HepG2 (cell line): ENCODE results near the gene ANKRD10. TPM values are rescaled to one million over a fixed set of nuclear protein-coding genes. Genes with fewer than 3 reads are reported as not detected.
"Not testable (repeated sequence)": the region's sequence is repeated elsewhere in the genome, so short reads cannot be mapped to it uniquely, and the experiment has no call there.

Experiments
- ATAC-seq: fragments of 200-7000 bp; cut with Tn5 transposase; 3 replicates; pipeline ENCODE4 v1.9.1; 2020; ENCODE audit warnings: mild to moderate bottlenecking, moderate library complexity
- BruUV-seq: library from RNA; stranded (reverse); fragments of 400-500 nt; replicated peaks from 2 replicates; lab custom pipeline; 2021; lab: Mats Ljungman, UMichigan
- CTCF ChIA-PET: fragments of 300-600 bp; formaldehyde crosslinking; extraction: SDS; loops from one replicate; lab custom pipeline; 2021; ENCODE audit warnings: low total read pairs, inconsistent platforms, low intra/inter-chr PET ratio; lab: Yijun Ruan, JAX
- POLR2A ChIA-PET: fragments of 350-600 bp; sonication (Branson Sonifier 250); formaldehyde crosslinking; loops from one replicate; lab custom pipeline; 2020; ENCODE audit warnings: antibody characterized with exemption, inconsistent platforms; lab: Yijun Ruan, JAX
- DNase-seq: peaks from one replicate; pipeline ENCODE4 v3.0.0-alpha.2; 2015; ENCODE audit warnings: low spot score
- FAIRE-seq: peaks from 3 replicates; lab custom pipeline; 2011; peaks lifted over from hg19 to GRCh38; lab: Jason Lieb, UNC
- H2AFZ ChIP-seq: one replicate; pipeline ENCODE4 v1.6.1; 2011; ENCODE audit warnings: low read length, inconsistent platforms
- H3K27ac ChIP-seq: fragments of 300-600 bp; 3 replicates; pipeline ENCODE4 v1.8.0; 2011; ENCODE audit warnings: mixed run types, mild to moderate bottlenecking, mixed read lengths, low read length, inconsistent platforms; ENCODE audit not compliant: insufficient read depth; ENCODE audit errors: extremely low read length
- H3K27me3 ChIP-seq, 2 experiments: fragments of 200-600 bp in 1 of 2; 2 replicates in 1 of 2; 3 replicates in 1 of 2; pipeline versions ENCODE4 v1.6.0 to v1.8.0; 2011; ENCODE audit warnings: low read length in 2 of 2, mild to moderate bottlenecking in 2 of 2, moderate library complexity in 2 of 2, inconsistent platforms in 1 of 2; ENCODE audit not compliant: insufficient read depth in 2 of 2, control insufficient read depth in 1 of 2
- H3K36me3 ChIP-seq, 2 experiments: fragments of 200-600 bp in 1 of 2; replicated peaks in 1 of 2; 2 replicates in 1 of 2; 3 replicates in 1 of 2; pipeline versions ENCODE4 v1.5.1 to v1.8.0; 2011; ENCODE audit warnings: low read length in 2 of 2, inconsistent platforms in 1 of 2; ENCODE audit not compliant: insufficient read depth in 2 of 2, control insufficient read depth in 1 of 2
- H3K4me1 ChIP-seq: 2 replicates; pipeline ENCODE4 v1.5.1; 2012; ENCODE audit warnings: low read length, inconsistent platforms; ENCODE audit not compliant: insufficient read depth
- H3K4me2 ChIP-seq: 2 replicates; pipeline ENCODE4 v1.6.0; 2011; ENCODE audit warnings: low read depth, low read length, inconsistent platforms
- H3K4me3 ChIP-seq, 3 experiments: fragments of 200-600 bp in 1 of 3; sonication (generic), shearing (Covaris generic) in 1 of 3; replicated peaks in 1 of 3; 2 replicates each; pipeline ENCODE4 v1.5.1; 2011 to 2016; ENCODE audit warnings: low read length in 3 of 3, inconsistent platforms in 2 of 3, low read depth in 2 of 3, mild to moderate bottlenecking in 2 of 3, control low read depth in 1 of 3, mixed read lengths in 1 of 3; ENCODE audit not compliant: insufficient read depth in 1 of 3
- H3K79me2 ChIP-seq: one replicate; pipeline ENCODE4 v1.6.1; 2011; ENCODE audit warnings: low read length, inconsistent platforms; ENCODE audit not compliant: insufficient read depth
- H3K9ac ChIP-seq: 2 replicates; pipeline ENCODE4 v1.6.0; 2011; ENCODE audit warnings: mild to moderate bottlenecking, low read depth, low read length, inconsistent platforms; ENCODE audit not compliant: insufficient read depth
- H3K9me3 ChIP-seq: 2 replicates; pipeline ENCODE4 v1.5.1; 2012; ENCODE audit warnings: mild to moderate bottlenecking, low read length
- H4K20me1 ChIP-seq: 2 replicates; pipeline ENCODE4 v1.6.0; 2011; ENCODE audit warnings: inconsistent platforms, mild to moderate bottlenecking, low read length, moderate library complexity; ENCODE audit not compliant: insufficient read depth
- ARHGAP35 ChIP-seq: sonication (generic); formaldehyde crosslinking; IDR thresholded peaks from 2 replicates; pipeline ENCODE4 v1.9.0; 2022; ENCODE audit warnings: mild to moderate bottlenecking, inconsistent platforms, moderate library complexity, missing genetic modification reagents, borderline replicate concordance
- ARID2 ChIP-seq: sonication (generic); formaldehyde crosslinking; IDR thresholded peaks from 2 replicates; pipeline ENCODE4 v1.8.1; 2022; ENCODE audit warnings: mild to moderate bottlenecking, missing genetic modification reagents, borderline replicate concordance
- KMT2A ChIP-seq: sonication (generic); formaldehyde crosslinking; IDR thresholded peaks from 2 replicates; pipeline ENCODE4 v1.4.0; 2020; ENCODE audit warnings: missing genetic modification reagents
- PAXIP1 ChIP-seq: sonication (generic); formaldehyde crosslinking; conservative IDR thresholded peaks from 2 replicates; pipeline ENCODE4 v1.4.0; 2020; ENCODE audit warnings: mild to moderate bottlenecking, missing genetic modification reagents, moderate library complexity
- PITX1 ChIP-seq: sonication (generic); formaldehyde crosslinking; IDR thresholded peaks from 2 replicates; pipeline ENCODE4 v1.5.1; 2020; ENCODE audit warnings: mild to moderate bottlenecking, missing genetic modification reagents
- ZFP1 ChIP-seq: IDR thresholded peaks from 2 replicates; pipeline ENCODE4 v1.6.1; 2016
- ZFP37 ChIP-seq: sonication (generic); formaldehyde crosslinking; IDR thresholded peaks from 2 replicates; pipeline ENCODE4 v1.4.0; 2020; ENCODE audit warnings: missing genetic modification reagents, borderline replicate concordance
- ZNF577 ChIP-seq: sonication (generic); formaldehyde crosslinking; IDR thresholded peaks from 2 replicates; pipeline ENCODE4 v1.4.0; 2020; ENCODE audit warnings: mild to moderate bottlenecking, low read depth, missing genetic modification reagents, borderline replicate concordance
- ZNF609 ChIP-seq: sonication (generic); formaldehyde crosslinking; IDR thresholded peaks from 2 replicates; pipeline ENCODE4 v1.4.0; 2020; ENCODE audit warnings: mild to moderate bottlenecking, missing genetic modification reagents, borderline replicate concordance
- ZNF777 ChIP-seq: sonication (generic); formaldehyde crosslinking; IDR thresholded peaks from 2 replicates; pipeline ENCODE4 v1.4.0; 2020; ENCODE audit warnings: missing genetic modification reagents
- ZSCAN30 ChIP-seq: sonication (generic); formaldehyde crosslinking; IDR thresholded peaks from 2 replicates; pipeline ENCODE4 v1.5.0; 2020; ENCODE audit warnings: mild to moderate bottlenecking, missing genetic modification reagents
- WGBS: methylation state at CpG from one replicate; pipeline ENCODE4 v1.1.6; 2017; ENCODE audit warnings: low lambda C conversion rate; 5-methylcytosine and 5-hydroxymethylcytosine counted together
- in situ Hi-C: cut with HindIII; loops from 2 replicates; pipeline ENCODE4 v1.10.0; 2017; ENCODE audit warnings: low pct_unique_long_range_greater_than_20kb; ENCODE audit not compliant: extremely low pct_ligation_motif_present
- intact Hi-C: fragments of 100-400 bp; cut with micrococcal nuclease; formaldehyde crosslinking; loops from one replicate; pipeline ENCODE4 v1.10.0; 2022; ENCODE audit not compliant: unreplicated experiment
- polyA plus RNA-seq, 8 experiments: library from polyadenylated mRNA; depleted of rRNA in 3 of 8; stranded (reverse) in 7 of 8; unstranded in 1 of 8; fragments of >200 nt; fragmentation: Illumina TruSeq in 4 of 8; extraction: Trizol in 4 of 8; gene quantifications; 2 replicates each; pipeline versions ENCODE4 v1.2.1 to v1.2.3, GENCODE V29; 2011 to 2016; ENCODE audit warnings: low read depth in 4 of 8, missing spikeins in 1 of 8, mixed read lengths in 1 of 8; ENCODE audit not compliant: insufficient read depth in 1 of 8
- total RNA-seq, 5 experiments: library from RNA; depleted of rRNA; stranded (reverse); fragments of >200 nt; fragmentation: Illumina TruSeq; extraction: Trizol; gene quantifications; 2 replicates each; pipeline ENCODE4 v1.2.3, GENCODE V29; 2016; ENCODE audit warnings: low read depth in 1 of 5

The ANKRD10 gene
- total and polyA plus RNA-seq, 2 of the 13 experiments (the other 11 are each of a cell fraction or from before 2014, with no cell fraction given) = 108 to 115 TPM

- no peak overlapping the region for H3K27ac ChIP-seq
- no peak overlapping the region for H3K9ac ChIP-seq
- in situ Hi-C loops = loop anchor here (10.0 kb wide), 1 partner anchor 1437 kb away; no protein-coding TSS in a partner anchor
- intact Hi-C loops = no loop called here
- H3K4me3 ChIP-seq = no peak overlapping the region
- no peak overlapping the region for H3K4me2 ChIP-seq
- H2AFZ ChIP-seq = no peak overlapping the region
- no peak for ATAC-seq
- peak; percentile 7 for DNase-seq
- H3K9me3 ChIP-seq = no peaks in the 10 kb centered on the region
- 38% methylated on average over 9 of the region's 10 CpGs for WGBS
- no peaks in the 10 kb centered on the region for H4K20me1 ChIP-seq
- ChIA-PET POLR2A (no interaction called here), CTCF (no interaction called here)
- FAIRE-seq = no peak
- H3K27me3 ChIP-seq = no peaks in the 10 kb centered on the region
- BruUV-seq = no TSS peak
- no peaks in the 10 kb centered on the region for H3K4me1 ChIP-seq
- TF ChIP-seq PITX1 (CRISPR knock-in tag) (no peak), KMT2A (no peak), ARHGAP35 (no peak), ZNF609 (CRISPR knock-in tag) (no peak), ZSCAN30 (CRISPR knock-in tag) (no peak), ZFP37 (no peak), ZFP1 (CRISPR knock-in tag) (no peak), PAXIP1 (CRISPR knock-in tag) (no peak), ZNF777 (no peak), ZNF577 (no peak), ARID2 (CRISPR knock-in tag) (no peak)
- TF ChIP-seq, all 625 proteins: peak for 0
- Histone ChIP-seq H3K36me3 (no peaks in the 10 kb centered on the region), H3K79me2 (no peaks in the 10 kb centered on the region)
Observed at GRCh38 chr13:110957181-110957884, 42.5 kb upstream of the ANKRD10 start.

DNA sequence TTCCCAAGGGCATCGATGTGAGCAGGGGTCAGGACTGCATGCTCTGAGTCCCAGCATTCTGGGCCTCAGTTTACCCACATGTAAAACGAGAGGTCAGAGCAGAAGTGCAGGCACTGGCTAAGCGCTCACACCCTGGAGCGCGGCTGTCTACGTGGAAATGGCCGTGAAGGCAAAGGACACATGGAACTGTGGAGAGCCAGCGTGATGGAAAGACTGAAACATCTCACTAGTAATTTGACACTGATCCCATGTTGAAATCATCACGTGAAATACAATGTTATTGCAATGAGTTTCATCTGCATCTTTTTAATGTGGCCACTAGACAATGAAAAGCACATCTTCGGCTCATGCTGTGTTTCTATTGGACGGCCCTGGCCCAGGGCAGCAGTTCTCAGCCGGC lies 41.3 kb upstream of the ANKRD10 start:
- in situ Hi-C loops = loop anchor here (10.0 kb wide), 1 partner anchor 1439 kb away; no protein-coding TSS in a partner anchor
- H2AFZ ChIP-seq, H3K4me3 ChIP-seq, H3K4me2 ChIP-seq, H3K4me1 ChIP-seq, CTCF ChIA-PET, intact Hi-C loops, FAIRE-seq, H3K36me3 ChIP-seq, H3K27ac ChIP-seq, DNase-seq, POLR2A ChIA-PET, H3K27me3 ChIP-seq, H3K79me2 ChIP-seq, H3K9ac ChIP-seq, BruUV-seq, H4K20me1 ChIP-seq, ATAC-seq, H3K9me3 ChIP-seq: not testable (repeated sequence)
- WGBS = 56% methylated on average over 8 of the region's 12 CpGs
